ENCODE measurements around the gene TEKT5.

TEKT5 gene

GRCh38 chr16:10584981-10585438, 109.7 kb downstream of the TEKT5 start:
- FAIRE-seq (no peak), DNase-seq (ENCODE audit: insufficient read length, low spot score) (no peak)
- no peak for TF ChIP-seq POLR2A (IDR thresholded peaks at IDR 0.05; ENCODE audit: low read depth, low read length)

- no peak for FAIRE-seq
- TF ChIP-seq POLR2A (IDR thresholded peaks at IDR 0.05; ENCODE audit: low read depth, low read length), result no peak
- DNase-seq (ENCODE audit: insufficient read length, low spot score), result no peak
Observed at GRCh38 chr16:10583269-10583668, 111.5 kb downstream of the TEKT5 start.

- DNase-seq (ENCODE audit: insufficient read length, low spot score), result no peak
- no peak for FAIRE-seq
- no peak for TF ChIP-seq POLR2A (IDR thresholded peaks at IDR 0.05; ENCODE audit: low read depth, low read length)
Observed at GRCh38 chr16:10581507-10581906, 113.2 kb downstream of the TEKT5 start.

GRCh38 chr16:10580883-10581247, 113.9 kb downstream of the TEKT5 start:
- DNase-seq (ENCODE audit: insufficient read length, low spot score) (no peak), FAIRE-seq (no peak)
- TF ChIP-seq POLR2A (IDR thresholded peaks at IDR 0.05; ENCODE audit: low read depth, low read length), result no peak

GRCh38 chr16:10579965-10580882, 114.5 kb downstream of the TEKT5 start, which contains the start of gene EMP2:
Gene EMP2 (minus strand): TSS chr16:10580598. CDS start chr16:10547617, 32,981 bp downstream.
- peak; percentile 58; the same call in 1 of the 2 replicates for TF ChIP-seq POLR2A (IDR thresholded peaks at IDR 0.05; ENCODE audit: low read depth, low read length)
- DNase-seq (ENCODE audit: insufficient read length, low spot score) (peak; percentile 92), FAIRE-seq (no peak)

- DNase-seq (ENCODE audit: insufficient read length, low spot score) (no peak), FAIRE-seq (no peak)
- no peak for TF ChIP-seq POLR2A (IDR thresholded peaks at IDR 0.05; ENCODE audit: low read depth, low read length)
Observed at GRCh38 chr16:10579575-10579964, 115.2 kb downstream of the TEKT5 start.

- FAIRE-seq (no peak), DNase-seq (ENCODE audit: insufficient read length, low spot score) (no peak)
- no peak for TF ChIP-seq POLR2A (IDR thresholded peaks at IDR 0.05; ENCODE audit: low read depth, low read length)
Observed at GRCh38 chr16:10578474-10579316, 116.0 kb downstream of the TEKT5 start.
